ENCODE data around the gene MDM1.

- TF ChIP-seq CTCF (IDR thresholded peaks at IDR 0.05) (no peak), POLR2A (IDR thresholded peaks at IDR 0.05) (no peak)
Observed at GRCh38 chr12:68342966-68343365, 10.8 kb upstream of the MDM1 start.

Measured in thyroid gland (tissue), 4 donors.